GM19397 (cell line): ENCODE data around the gene ZSWIM8.
"Not testable (repeated sequence)": the region's sequence is repeated elsewhere in the genome, so short reads cannot be mapped to it uniquely, and the experiment has no call there.

ENCODE experiments used
- ATAC-seq: cut with Tn5 transposase; IDR thresholded peaks from one replicate; pipeline ENCODE4 v1.9.1; 2021; ENCODE audit warnings: mild to moderate bottlenecking, moderate library complexity; ENCODE audit not compliant: unreplicated experiment

Gene ZSWIM8

DNA sequence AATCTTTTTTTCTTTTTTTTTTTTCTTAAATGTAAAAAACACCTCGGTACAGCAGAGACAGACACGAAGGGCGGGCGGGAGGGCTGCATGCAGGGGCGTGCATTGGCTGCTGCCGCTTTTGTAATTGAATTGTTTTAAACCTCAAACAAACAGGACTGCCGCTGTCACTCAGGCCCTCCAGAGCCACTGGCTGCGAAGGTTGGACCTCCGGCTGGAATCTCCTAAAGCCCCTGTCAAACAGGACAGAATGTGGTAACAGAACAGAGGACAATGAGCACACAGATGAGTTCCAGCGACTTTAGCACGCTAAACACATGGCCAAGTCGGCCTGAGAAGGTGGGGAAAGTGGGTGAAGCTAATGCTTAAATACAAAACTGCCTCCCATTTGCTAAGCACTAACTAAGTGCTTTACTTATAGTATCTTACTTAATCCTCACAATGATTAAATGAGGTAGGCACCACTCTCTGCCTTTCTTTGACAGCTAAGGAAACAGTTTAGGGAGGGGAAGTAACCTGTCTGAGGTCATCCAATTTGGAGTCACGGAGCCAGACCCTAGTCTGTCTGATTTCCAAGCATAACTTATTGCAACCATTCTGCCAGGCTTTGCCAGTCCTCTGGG lies 29.0 kb downstream of the ZSWIM8 start:
- no peak for ATAC-seq

DNA sequence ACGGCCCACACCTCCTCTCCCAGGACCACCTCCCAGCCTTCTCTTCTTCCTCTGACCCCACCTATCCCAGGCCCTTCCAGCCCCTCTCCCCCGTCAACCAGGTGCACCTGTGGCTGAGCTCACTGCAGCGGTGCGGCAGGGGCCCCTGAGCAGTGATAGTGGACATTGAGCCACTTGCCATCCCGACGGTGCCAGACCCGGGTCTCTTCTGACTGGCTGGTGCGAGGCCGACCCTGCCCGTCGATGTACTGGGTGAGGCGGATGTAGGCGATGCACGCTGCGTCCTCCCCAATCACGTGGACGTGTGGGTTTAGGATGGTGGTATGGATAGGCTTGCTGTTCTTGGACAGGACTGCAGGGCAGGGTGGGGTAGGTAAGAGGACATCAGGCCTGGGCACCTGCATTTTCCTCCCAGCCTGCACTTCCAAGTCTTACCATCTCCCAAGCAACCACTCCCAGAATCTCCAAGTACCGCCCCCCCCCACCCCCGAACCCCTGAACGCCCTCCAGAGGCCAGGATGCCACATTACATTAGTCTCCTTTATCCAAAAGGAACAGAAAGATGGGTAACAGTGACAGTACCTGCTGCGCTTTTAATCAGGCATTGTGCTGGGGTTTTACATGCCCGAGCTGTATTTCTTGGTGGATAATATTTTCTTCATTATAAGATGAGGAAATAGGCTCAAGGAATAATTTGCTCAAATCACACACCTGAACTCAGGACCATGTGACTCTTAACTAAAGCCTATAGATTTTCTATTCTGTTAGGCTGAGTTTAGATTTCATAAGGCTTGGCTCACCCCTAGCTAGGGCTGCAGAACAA lies 29.7 kb downstream of the ZSWIM8 start:
- no peak for ATAC-seq

DNA sequence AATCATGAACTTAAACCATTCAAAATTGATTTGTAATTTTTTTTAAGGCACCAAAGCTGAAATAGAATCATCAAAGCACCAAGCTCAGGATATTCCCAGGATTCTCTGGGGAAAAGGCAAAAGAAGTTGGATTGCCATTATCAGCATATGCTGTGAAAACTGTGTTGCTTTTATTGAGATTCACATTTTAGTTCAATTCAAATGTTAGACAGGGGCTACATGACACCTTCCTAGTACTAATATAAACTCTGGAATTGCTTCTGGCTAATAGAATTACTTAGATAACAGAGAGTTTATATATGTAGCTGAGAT lies 30.3 kb downstream of the ZSWIM8 start:
- no peak for ATAC-seq

DNA sequence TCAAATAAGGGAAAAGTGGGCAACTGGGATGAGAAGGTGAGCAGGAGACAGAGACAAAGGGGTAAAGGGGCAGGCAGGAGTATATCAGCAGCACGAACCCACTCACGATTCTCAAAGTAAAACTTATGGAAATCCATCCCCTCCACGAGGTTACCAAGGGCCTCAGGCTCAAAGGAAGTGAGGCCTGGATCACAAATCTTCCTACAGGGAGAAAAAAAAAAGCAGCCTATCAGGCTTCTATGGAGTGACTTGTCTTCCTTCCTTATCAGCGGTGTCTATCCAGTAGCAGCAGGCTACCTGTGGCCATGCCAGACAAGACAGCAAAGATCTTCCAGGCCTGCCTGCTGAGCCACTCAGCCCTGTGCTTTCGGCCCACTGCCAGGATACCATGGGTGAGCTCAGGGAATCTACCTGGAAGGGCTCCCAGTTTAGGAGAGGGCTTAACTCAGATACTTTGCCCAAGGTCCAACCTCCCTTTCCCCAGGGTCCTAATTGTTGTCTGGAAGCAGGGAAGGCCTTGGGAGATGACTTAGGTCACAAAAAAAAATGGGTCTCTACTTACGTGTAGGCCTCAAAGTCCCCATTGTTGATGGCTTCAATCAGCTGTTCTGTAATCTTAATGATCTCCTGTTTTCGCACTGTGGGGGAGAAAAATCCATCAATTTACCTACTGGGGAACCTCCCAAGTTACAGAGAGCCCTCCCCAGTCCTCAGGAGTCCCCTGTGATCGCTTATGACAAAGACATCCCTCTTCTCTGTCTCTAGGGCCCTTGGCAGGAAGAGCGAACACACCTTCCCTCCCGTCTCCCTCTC lies 31.7 kb downstream of the ZSWIM8 start:
- ATAC-seq = no peak

DNA sequence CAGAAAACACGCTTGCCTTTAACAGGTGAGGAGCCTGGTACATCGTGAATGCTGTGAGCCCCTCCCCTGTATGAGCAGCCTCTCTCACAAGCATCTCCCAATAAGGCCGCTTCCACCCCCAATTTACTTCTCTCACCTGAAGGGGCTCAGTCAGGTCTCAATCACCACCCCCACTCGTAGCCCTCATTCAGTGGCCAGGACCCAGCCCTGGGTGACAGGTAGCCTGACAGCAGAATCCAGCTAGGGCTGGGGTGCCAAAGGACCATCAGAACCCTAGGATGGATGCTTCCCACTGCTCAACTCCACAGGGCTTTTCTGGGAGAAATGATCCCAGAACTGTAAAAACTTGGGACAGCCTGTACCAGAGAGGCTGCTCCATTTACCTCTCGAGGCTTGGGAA lies 32.4 kb downstream of the ZSWIM8 start:
- no peak for ATAC-seq

DNA sequence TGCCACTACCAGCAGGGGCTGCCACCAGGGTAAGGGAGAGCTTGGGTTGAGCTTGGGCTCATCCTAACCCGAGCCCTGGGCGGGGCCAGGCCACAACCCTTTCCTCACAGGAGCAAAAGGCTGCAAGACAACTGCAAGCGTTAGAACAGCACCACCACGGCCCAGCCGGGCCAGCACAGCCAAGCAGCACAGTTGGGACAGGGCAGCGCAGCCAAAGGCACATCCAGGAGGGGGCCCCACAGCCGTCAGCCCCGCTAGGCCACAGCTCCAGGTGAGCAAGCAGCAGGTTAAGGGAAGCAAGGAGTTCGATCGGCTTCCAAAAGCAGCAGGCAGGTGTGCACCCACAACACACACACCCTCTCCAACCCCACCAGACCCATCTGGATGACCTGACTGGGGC lies 33.0 kb downstream of the ZSWIM8 start:
- no peak for ATAC-seq

DNA sequence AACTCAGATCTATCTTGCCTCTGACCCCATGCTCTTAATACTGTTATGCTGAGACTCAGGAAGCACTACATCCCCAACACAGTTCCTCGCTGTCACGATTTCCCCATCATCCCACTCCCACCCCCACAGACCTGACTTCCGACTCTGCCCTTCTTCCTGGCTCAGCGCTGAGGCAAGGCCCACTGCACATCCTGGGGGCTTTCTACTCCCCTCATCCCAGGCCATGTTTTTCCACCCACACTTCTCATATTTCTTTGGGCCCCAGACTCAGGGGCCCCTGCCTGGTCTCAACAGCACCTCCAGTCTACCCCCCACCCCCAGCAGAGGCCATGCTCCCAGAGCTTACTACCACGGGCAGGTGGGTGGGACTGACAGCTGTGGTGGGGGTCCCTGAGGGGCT lies 33.7 kb downstream of the ZSWIM8 start:
- no peak for ATAC-seq

DNA sequence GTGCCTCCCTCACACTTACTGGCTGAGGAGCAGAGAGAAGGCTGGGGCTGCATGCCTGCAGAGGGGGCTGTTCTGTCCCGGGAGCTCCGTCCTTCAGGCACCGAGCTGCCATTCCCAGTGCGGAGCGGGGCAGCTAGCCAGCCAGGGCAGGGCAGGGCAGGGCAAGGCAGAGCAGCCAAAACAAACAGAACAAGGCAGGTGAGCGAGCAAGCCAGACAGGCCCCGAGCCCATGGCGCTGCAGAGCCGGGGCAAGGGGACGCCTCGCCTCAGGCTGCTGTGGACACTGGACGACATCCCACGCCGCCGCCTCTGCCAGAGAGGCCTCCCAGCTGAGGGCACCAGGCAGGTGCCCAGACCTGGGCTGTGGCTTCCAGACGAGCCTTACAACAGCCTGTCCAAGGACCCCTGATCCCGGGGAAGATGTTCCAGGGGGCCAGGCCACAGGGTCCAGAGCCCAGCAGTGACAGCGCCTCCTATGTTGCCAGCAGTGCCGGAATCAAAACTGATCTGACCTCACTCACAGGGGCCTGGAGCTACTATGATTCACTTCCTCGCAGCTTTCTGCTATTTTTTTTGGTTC lies 34.2 kb downstream of the ZSWIM8 start:
- ATAC-seq = no peak

DNA sequence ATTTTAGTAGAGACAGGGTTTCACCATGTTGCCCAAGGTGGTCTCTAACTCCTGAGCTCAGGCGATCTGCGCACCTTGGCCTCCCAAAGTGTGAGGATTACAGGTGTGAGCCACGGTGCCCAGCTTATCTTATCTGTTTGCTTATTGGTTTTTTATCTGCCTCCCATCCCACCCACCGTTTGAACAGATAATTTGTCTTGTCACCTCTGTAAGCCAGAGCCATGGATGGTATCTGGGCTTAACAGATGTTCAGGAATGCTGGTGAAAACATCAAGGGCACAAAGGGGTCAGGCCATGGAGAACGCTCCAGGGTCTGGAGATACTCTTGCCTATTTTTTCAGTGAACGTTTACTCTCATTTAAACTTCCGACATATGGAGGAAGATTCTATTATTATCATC lies 38.0 kb downstream of the ZSWIM8 start:
- no peak for ATAC-seq

DNA sequence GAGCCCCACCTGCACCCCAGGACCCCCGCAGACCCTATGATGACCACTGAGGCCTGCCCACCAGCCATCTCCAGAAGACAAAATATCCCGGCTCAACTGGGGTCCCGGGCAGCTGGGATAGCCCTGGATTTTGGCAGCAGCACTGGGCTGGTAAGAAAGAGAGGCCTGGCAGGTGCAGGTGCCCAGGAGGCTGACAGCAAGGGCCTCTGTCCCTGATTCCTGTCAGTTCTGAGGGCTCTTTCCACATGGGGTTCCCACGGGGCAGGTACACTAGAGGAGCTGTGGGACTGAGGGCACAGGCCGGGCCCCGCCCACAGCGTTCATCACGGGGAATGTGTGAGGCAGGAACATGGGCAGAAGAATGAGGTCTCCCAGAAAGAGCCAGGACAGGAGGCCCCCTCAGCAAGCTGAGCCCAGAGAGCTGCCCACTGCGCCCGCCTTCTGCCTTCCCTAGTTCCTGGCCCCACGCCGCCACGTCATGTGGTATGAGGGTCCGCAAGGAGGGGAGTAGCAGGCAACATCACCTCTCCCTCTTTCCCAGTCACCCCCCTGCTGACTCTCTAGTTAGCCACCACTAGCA lies 38.8 kb downstream of the ZSWIM8 start:
- no peak for ATAC-seq

DNA sequence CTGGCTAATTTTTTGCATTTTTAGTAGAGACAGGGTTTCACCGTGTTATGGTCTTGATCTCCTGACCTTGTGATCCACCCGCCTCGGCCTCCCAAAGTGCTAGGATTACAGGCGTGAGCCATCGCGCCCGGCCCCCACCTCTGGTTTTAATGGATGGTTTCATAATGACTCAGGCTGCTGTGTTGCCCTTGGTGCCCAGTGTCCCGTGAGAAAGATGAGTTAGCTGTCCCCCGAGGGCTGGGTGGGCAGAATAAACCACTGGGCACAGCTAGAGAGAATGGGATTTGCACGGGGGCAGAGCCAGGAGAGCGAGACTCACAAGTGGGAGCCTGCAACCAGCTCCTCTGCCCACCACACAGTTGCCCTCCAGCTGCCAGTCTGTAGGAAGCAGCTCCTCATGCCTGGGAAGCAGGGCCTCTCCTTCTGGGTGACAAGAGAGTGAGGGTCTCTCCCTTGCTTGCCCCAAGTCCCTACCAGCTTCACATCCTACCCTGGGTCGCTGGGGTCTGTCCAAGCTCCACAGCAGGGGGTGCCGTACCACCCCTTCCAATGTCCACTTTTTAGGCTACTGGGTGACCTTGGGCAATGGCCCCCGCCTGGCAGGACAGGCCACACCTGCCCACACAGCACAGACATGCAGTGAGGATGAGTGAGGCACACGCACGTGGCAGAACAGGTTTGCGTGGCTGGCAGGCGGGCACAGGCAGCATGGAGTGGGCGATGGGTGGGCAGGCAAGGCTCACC lies 42.1 kb downstream of the ZSWIM8 start:
- ATAC-seq = no peak

DNA sequence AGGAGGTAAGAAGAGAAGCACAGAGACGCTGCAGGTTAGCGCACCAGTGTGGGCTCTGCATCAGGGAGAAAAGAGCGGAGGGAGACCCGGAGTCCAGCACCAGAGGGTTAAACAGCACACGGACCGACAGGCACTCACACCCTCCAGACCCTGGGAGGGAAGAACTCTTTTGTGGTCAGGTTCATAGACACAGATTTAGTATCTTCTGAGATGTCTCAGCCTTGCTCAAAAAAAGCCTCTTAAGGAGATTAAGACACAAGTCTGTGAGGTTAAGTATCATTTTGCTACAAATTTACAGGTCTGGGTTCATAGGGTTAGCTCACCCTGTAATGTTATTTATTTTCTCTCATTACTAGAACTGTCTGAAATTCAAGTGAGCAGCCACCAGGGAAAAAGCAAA lies 42.8 kb downstream of the ZSWIM8 start:
- ATAC-seq = no peak

DNA sequence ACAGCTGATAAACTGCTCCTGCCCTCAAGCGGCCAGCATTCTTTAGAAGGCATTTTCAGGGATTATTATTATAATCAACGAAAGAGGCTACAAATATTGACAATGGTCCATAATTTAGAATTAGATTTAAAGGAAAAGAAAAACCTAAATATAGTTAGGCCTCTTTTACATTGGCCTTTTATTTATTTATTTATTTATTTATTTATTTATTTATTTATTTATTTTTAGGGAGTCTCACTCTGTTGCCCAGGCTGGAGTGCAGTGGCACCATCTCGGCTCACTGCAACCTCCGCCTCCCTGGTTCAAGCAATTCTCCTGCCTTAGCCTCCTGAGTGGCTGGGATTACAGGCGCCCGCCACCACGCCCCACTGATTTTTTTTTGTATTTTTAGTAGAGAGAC lies 43.7 kb downstream of the ZSWIM8 start:
- ATAC-seq = not testable (repeated sequence)

DNA sequence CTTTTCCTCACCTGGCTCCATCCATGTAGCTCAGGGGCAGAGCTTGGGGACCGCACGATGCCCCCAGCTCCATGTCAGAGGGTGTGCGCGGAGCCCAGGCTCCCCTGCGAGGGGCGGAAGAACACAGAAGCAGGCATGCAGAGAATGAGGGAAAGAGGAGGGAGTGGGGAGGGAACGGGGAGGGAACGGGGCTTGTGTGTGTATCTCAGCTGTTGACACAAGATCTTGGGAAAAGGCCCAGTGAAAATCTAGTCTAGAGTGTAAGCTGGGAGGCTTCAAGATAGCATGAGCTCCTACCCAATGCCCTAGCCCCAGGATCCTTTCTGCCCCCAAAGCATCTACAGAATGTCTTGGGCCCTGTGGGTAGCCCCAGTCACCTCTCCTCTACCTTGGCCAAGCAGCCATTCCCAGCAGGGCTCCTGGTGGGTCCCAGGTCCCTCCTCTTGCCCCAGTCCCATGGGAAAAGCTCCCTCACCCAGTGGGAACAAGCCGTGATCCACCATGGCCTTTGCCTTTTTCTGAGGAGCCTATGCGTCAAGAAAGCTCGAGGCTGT lies 51.1 kb downstream of the ZSWIM8 start:
- ATAC-seq = no peak

DNA sequence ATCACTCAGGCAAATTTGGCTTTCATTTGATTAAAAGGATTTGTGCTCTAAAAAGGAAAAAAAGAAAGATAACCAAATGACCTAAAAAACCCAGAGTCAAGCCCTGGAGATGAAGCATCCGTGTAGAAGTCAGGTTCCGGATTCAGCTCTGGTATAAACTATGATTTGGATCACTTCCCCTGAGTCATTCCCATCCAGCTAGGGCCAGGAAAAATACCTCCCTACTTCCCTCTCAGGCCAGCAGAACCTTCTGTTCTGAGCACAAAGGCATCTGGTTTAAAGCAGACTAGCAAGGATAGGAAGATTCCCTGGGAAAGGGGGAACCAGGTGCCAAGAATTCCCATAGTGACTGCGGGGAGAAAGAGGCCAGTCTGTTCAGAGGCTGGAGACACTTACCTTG lies 51.7 kb downstream of the ZSWIM8 start:
- ATAC-seq = no peak

DNA sequence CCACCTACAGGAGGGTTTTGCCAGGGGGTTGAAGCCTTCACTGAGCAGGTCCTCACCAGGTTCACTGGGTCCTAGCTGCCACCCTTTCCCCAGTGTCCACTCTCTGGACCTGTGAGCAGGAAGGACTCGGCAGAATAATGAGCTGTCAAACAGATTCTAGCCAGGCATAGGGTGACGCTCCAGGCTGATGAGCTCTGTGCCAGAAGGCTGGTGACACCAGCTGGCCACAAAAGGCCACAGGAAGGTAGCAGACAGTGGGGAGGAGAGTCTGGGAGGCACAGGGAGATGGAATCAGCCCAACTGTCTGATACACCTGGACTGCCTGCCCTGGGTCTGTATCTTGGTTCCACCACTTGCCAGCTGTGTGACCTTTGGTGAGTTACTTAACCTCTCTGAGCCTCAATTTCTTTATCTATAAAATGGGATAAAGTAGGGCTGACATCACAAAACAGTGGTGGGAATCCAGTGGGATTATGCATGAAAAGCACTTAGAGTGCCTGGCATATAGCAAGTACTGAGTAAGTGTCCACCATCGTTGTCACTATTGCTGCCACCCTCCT lies 52.7 kb downstream of the ZSWIM8 start:
- no peak for ATAC-seq

DNA sequence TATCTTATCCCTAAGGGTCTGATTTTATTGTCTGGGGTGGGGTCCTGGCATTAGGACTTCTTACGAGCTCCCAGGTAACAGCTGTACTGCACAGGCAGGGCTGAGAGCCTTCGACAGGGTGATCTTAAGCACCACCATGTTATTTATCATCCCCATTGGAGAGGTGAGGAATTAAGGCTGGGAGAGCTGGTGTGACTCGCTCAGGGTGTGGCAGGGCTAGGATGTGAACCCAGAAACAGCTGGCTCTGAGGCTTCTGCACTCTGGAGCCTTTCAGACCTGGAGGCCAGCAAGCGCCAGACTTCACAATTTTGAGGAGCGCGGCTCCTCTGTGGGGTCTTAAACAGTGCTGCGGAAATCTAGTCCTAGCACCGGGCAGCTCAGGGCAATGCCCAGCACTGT lies 53.4 kb downstream of the ZSWIM8 start:
- no peak for ATAC-seq

DNA sequence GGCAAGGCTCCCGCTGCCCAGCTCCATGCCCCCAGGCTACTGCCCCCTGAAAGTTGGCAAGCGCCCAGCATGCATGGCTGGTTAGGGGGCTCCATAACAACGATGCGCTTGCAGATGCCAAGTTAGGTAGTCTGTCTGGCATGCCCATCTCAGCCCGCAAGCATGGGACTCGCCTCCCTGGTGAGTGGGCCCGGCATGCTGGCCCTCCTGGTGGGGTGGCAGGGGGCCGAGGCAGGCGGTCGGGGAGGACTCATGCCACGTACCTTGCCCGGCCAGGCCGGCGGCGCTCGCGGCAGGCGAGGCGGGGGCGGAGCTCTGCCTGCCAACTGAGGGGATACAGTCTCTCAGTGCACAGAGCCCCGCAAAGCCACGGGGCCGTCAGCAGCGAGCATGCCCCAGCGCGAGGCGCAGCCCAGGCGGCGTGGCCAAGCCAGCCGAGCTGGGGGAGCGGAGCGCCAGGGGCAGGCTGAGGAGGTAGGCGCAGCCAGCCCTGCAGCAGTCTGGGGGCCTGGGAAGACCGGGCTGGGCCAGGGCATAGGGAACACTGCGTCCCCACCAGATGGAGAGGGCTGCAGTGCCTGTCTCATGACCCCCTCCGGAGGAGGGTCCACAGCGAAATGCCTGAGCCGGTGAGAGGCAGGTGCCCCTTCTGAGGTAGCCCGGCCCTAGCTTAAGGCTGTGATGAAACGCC lies 54.0 kb downstream of the ZSWIM8 start:
- ATAC-seq = no peak

DNA sequence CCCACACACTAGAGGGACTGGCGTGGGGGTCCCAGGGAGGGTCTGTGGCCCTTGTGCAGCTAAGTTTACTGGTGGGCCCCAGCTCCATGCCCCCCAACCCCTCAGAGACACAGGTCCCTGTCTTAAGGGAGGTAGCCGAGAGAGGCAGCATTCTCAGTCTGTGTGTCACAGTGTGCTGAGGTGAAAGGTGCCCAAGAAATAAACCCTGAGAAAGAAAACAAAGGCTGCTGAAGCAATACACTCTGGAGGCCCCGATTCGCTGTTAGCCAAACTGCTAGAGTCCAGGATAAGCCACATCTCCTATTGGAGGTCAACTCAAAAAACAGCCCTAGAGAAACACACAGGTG lies 54.6 kb downstream of the ZSWIM8 start:
- no peak for ATAC-seq
